Activated naive CD8-positive, alpha-beta T cell treated with anti-CD3 and anti-CD28 coated beads, Interleukin-2, amount 50 U/mL, for 16 hours (primary cell): ENCODE results near the gene PPM1H.
"Not testable (repeated sequence)": the region's sequence is repeated elsewhere in the genome, so short reads cannot be mapped to it uniquely, and the experiment has no call there.

Experiments used
- DNase-seq: peaks from one replicate; pipeline ENCODE4 v3.0.0-alpha.2; 2020; ENCODE audit warnings: low read depth, low spot score

The PPM1H gene, protein sequence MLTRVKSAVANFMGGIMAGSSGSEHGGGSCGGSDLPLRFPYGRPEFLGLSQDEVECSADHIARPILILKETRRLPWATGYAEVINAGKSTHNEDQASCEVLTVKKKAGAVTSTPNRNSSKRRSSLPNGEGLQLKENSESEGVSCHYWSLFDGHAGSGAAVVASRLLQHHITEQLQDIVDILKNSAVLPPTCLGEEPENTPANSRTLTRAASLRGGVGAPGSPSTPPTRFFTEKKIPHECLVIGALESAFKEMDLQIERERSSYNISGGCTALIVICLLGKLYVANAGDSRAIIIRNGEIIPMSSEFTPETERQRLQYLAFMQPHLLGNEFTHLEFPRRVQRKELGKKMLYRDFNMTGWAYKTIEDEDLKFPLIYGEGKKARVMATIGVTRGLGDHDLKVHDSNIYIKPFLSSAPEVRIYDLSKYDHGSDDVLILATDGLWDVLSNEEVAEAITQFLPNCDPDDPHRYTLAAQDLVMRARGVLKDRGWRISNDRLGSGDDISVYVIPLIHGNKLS

DNA sequence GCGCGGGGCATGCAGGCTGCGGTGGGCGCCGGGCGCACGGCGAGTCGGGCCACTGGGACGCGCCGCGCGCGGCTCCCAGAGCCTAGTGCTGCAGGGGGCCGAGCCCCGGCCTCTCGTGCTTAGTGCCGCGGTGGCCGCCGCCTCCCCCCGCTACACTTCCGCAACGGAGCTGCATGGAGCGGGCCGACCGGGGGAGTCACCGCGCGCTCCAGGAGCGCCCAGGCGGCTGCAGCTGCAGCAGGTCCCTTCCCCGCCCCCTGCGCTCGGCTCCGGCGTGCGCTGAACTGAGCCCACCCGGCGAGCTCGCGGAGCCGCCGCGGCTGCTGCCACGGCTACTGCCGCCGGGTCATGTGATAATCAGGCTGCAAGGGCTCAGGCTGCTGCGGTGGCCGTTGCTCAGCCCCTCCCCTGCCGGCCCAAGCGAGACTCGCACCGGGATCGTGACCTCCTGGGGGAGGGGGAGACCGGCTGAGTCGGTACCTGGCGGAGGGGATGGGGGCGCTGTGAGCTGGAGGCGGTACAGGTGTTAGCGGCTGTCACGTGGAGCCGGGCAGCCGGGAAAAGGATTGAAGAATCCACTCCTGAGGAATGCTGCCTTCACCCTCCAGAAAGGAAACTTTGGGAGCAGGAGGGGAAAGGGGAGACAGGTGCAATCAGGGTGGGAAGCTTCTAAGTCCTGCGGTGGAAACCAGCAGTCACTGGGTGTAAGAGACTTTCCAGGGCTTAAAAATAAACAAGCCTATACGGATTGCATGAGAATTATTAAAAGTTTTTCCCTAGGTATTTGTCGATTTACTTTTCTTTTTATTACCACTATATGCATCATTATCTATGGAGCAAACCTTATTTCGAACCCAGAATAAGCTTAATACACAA is at the start of gene PPM1H:
Gene PPM1H, minus strand, starts transcription at position 352 of the 876 bp plus-strand sequence. CDS start 414 bp downstream, outside the sequence.
- no peak for DNase-seq

DNA sequence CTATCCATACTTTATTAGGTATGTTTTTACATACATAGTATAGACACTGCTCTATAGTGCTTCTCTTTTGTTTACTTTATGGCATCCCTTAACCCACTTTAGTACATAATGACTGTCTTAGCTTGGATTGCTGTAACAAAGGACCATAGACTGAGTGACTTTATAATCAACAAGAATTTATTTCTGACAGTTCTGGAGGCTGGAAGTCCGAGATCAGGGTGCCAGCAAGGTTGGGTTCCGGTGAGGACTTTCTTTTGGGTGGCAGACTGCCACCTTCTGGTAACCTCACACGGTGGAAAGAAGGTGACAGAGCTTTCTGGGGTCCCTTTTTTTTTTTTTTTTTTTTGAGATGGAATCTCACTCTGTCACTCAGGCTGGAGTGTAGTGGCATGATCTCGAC is 48.6 kb upstream of the PPM1H start:
- DNase-seq: no peak

- no peak for DNase-seq
Measured at GRCh38 chr12:62978768-62979167, 43.8 kb upstream of the PPM1H start.

- no peak for DNase-seq
Measured at GRCh38 chr12:62977883-62978282, 42.9 kb upstream of the PPM1H start.

DNA sequence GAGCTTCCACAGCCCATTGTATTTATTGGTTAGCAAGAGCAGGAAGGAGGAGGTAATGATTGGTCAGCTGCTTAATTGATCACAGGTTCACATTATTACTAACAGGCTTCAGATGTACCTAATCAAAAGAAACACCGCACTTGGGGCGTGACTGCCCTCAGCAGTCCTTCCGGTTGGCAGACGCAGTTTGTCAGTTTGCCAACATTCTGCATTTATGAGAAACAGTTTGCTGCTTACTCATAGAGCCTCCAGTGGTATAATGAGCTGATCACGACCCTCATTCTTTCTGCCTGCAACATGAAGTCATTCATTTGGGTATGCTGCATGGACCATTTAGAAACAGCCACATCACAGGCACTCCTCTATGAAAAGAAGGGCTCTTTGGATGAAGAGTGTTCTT is 42.5 kb upstream of the PPM1H start:
- no peak for DNase-seq

GRCh38 chr12:62976110-62976662 is 41.2 kb upstream of the PPM1H start:
- no peak for DNase-seq

GRCh38 chr12:62971769-62972525 is 37.0 kb upstream of the PPM1H start:
- DNase-seq: no peak

DNA sequence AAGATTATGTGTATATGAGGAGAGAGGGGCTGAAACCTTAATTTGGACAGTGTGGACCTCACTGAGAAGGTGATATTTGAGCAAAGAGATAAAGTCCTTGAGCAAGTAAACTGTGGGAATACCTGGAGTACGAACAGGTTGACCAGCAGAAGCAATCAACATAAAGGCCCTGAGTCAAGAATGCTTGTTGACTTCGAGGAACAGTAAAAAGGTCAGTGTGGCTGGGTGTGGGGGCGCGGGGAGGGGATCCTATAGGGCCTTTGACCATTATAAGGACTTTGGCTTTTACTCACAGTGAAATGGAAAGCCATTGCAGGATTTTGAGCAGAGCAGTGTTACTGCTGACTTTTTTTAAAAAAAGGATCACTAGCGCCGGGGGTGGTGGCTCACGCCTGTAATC is 34.7 kb upstream of the PPM1H start:
- no peak for DNase-seq

- no peak for DNase-seq
Measured at GRCh38 chr12:62967701-62968100, 32.8 kb upstream of the PPM1H start.

DNA sequence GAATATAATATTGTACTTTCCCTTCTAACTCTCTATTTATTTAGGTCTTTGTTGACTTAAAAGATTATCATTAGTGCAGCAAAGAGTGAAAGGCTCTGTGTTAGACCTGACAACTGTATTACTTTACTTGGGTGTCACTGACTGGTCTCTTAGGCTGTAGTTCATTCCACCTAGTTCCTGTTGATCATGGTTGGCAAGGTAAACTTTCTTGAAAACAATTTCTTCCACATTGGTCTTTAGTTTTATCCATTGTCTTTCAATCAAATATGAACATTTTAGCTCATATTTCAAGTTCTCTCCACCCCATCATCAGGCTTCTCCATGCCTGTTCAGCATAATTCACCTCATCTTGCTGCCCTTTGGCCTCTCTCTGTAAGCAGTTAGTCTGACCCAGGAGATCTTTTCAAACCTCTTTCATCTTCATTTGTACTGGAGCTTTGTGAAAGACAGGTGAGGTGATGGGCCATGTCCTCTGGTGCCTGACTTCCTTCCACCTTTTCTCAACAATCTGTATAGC is 32.1 kb upstream of the PPM1H start:
- no peak for DNase-seq

GRCh38 chr12:62966446-62966989 is 31.6 kb upstream of the PPM1H start:
- not testable (repeated sequence) for DNase-seq

DNA sequence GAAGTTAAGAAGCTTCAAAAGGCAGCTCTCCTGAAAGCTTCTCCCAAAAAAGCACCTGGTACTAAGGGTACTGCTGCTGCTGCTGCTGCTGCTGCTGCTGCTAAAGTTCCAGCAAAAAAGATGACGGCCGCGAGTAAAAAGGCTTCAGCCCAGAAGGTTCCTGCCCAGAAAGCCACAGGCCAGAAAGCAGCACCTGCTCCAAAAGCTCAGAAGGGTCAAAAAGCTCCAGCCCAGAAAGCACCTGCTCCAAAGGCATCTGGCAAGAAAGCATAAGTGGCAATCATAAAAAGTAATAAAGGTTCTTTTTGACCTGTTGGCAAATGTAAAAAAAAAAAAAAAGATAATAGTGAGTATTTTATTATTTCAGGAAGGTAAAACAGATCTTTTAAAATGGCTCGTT is 30.8 kb upstream of the PPM1H start:
- not testable (repeated sequence) for DNase-seq

GRCh38 chr12:62965242-62965641 is 30.3 kb upstream of the PPM1H start:
- not testable (repeated sequence) for DNase-seq

DNA sequence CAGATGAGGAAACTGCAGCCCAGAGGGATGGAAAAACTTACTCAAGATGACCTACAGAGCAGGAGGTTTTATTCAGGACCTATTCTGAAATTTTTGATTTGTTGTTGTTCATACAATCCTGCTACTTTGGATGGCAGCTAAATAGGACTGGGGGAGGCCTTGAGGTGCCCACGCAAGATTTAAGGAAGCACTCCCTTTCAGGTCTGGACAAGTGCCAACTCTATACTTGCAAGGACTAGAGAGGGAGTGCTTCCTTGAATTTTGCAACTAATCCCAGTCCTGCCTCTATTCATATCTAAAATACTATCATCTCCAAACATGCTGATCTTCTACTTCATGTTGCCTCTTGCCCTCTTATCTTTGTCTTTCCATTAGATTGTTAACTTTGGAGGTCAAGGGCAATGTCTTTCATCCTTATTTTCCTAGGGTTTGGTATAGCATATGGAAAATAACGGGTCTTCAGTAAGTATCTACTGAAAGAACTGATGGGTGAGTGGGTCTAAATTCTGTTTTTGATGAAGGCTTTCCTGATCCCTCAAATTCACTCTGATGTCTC is 28.6 kb upstream of the PPM1H start:
- DNase-seq: no peak

- no peak for DNase-seq
Measured at GRCh38 chr12:62960324-62960723, 25.4 kb upstream of the PPM1H start.

DNA sequence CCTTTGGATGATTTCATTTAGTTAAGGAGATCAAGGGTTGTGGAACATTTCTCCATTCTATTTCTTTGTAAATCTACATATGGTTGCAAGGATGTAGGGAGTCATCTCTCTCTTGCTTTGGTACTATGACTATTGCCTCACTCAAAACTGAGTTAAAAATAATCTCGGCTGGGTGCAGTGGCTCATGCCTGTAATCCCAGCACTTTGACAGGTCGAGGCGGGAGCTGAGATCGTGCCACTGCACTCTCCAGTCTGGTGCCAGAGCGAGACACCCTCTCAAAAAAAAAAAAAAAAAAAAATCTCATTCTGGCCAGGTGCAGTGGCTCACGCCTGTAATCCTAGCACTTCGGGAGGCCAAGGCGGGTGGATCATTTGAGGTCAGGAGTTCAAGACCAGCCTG is 24.8 kb upstream of the PPM1H start:
- no peak for DNase-seq

GRCh38 chr12:62957233-62957953 is 22.4 kb upstream of the PPM1H start:
- no peak for DNase-seq

DNA sequence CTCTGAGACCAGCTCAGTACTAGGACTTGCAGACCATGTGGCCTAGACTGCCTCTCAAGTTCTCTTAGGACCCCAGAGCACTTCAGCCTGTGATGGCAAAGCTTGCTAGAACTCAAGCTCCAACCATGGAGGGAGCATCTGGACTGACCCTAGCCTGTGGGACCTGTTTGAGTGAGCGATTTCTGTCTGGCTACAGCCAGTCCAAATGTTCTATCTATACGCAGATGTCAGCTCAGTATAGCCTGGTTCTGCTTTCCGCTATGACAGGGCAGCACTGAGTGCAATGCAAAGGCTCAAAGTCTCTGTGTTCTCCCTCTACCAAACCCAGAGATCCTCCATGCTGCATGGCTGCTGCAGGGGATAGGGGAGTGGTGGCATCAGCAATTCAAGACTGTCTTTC is 20.7 kb upstream of the PPM1H start:
- no peak for DNase-seq

DNA sequence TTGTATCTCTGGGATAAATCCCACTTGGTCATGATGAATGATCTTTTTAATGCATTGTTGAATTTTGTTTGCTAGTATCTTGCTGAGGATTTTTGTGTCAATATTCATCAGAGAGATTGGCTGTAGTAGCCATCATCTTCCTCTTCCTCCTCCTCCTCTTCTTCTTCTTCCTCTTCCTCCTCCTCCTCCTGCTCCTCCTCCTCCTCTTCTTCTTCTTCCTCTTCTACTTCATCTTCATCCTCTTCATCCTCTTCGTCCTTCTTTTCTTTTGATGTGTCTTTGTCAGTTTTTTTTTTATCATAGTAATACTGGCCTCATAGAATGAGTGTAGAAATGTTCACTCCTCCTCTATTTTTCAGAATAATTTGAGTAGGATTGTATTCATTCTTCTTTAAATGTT is 15.4 kb upstream of the PPM1H start:
- no peak for DNase-seq

GRCh38 chr12:62948123-62948522 is 13.2 kb upstream of the PPM1H start:
- DNase-seq: no peak
